H9 (cell line): ENCODE results near the gene IRF4. TPM values are rescaled to one million over a fixed set of nuclear protein-coding genes. Genes with fewer than 3 reads are reported as not detected.

Experiments
- DNase-seq: peaks from one replicate; pipeline ENCODE4 v3.0.0-alpha.2; 2017
- H2AFZ ChIP-seq: one replicate; pipeline ENCODE4 v1.6.1; 2013; ENCODE audit warnings: mild to moderate bottlenecking, low read length, control low read depth, moderate library complexity
- H2AK5ac ChIP-seq: 2 replicates; pipeline ENCODE4 v1.6.1; 2013; ENCODE audit warnings: low read length, control low read depth, mixed read lengths; ENCODE audit not compliant: insufficient read length
- H2BK120ac ChIP-seq: one replicate; pipeline ENCODE4 v1.6.1; 2013; ENCODE audit warnings: low read depth, mild to moderate bottlenecking, low read length, control low read depth, inconsistent platforms; ENCODE audit not compliant: poor library complexity, severe bottlenecking
- H2BK12ac ChIP-seq: 2 replicates; pipeline ENCODE4 v1.6.1; 2013; ENCODE audit warnings: low read length, control low read depth, mixed read lengths, low read depth; ENCODE audit not compliant: insufficient read length
- H2BK15ac ChIP-seq: 2 replicates; pipeline ENCODE4 v1.6.1; 2013; ENCODE audit warnings: low read depth, low read length, control low read depth
- H2BK20ac ChIP-seq: one replicate; pipeline ENCODE4 v1.6.1; 2013; ENCODE audit warnings: low read depth, mild to moderate bottlenecking, low read length, control low read depth, inconsistent platforms; ENCODE audit not compliant: poor library complexity, severe bottlenecking
- H2BK5ac ChIP-seq: 2 replicates; pipeline ENCODE4 v1.6.1; 2013; ENCODE audit warnings: low read length, control low read depth, mixed read lengths; ENCODE audit not compliant: insufficient read length
- H3K14ac ChIP-seq: 2 replicates; pipeline ENCODE4 v1.6.1; 2013; ENCODE audit warnings: low read length, control low read depth; ENCODE audit not compliant: insufficient read depth
- H3K18ac ChIP-seq: 2 replicates; pipeline ENCODE4 v1.6.1; 2013; ENCODE audit warnings: low read depth, mild to moderate bottlenecking, mixed read lengths, low read length, control low read depth; ENCODE audit not compliant: insufficient read length
- H3K23ac ChIP-seq: 2 replicates; pipeline ENCODE4 v1.6.1; 2013; ENCODE audit warnings: low read length, control low read depth, mixed read lengths, low read depth; ENCODE audit not compliant: insufficient read length
- H3K23me2 ChIP-seq: 2 replicates; pipeline ENCODE4 v1.6.1; 2013; ENCODE audit warnings: low read depth, mild to moderate bottlenecking, mixed read lengths, low read length, control low read depth; ENCODE audit not compliant: insufficient read length, poor library complexity, severe bottlenecking
- H3K27ac ChIP-seq: 2 replicates; pipeline ENCODE4 v1.5.1; 2013; ENCODE audit warnings: low read length, control low read depth, mixed read lengths, low read depth; ENCODE audit not compliant: insufficient read length
- H3K27me3 ChIP-seq: 2 replicates; pipeline ENCODE4 v1.6.1; 2013; ENCODE audit warnings: low read length, control low read depth, inconsistent platforms; ENCODE audit not compliant: insufficient read depth
- H3K4ac ChIP-seq: 2 replicates; pipeline ENCODE4 v1.6.1; 2013; ENCODE audit warnings: low read depth, mild to moderate bottlenecking, control low read depth, inconsistent platforms, low read length, moderate library complexity
- H3K4me1 ChIP-seq: 2 replicates; pipeline ENCODE4 v1.6.1; 2013; ENCODE audit warnings: low read length, control low read depth, inconsistent platforms; ENCODE audit not compliant: insufficient read depth
- H3K4me2 ChIP-seq: 2 replicates; pipeline ENCODE4 v1.6.1; 2013; ENCODE audit warnings: low read length, control low read depth, mixed read lengths; ENCODE audit not compliant: insufficient read length, insufficient read depth
- H3K56ac ChIP-seq: 2 replicates; pipeline ENCODE4 v1.6.1; 2013; ENCODE audit warnings: low read depth, mild to moderate bottlenecking, mixed read lengths, low read length, control low read depth; ENCODE audit not compliant: insufficient read length
- H3K79me1 ChIP-seq: 2 replicates; pipeline ENCODE4 v1.6.1; 2013; ENCODE audit warnings: low read depth, mild to moderate bottlenecking, moderate library complexity, low read length, control low read depth, inconsistent platforms; ENCODE audit not compliant: insufficient read depth, poor library complexity, severe bottlenecking
- H3K79me2 ChIP-seq: 2 replicates; pipeline ENCODE4 v1.6.1; 2013; ENCODE audit warnings: low read length, control low read depth, inconsistent platforms; ENCODE audit not compliant: insufficient read depth
- H3K9ac ChIP-seq: 2 replicates; pipeline ENCODE4 v1.6.1; 2013; ENCODE audit warnings: low read length, control low read depth, mixed read lengths; ENCODE audit not compliant: insufficient read length; ENCODE audit errors: extremely low read depth
- H3K9me3 ChIP-seq: one replicate; pipeline ENCODE4 v1.6.1; 2013; ENCODE audit warnings: low read depth, low read length, inconsistent platforms; ENCODE audit not compliant: control insufficient read depth
- H3T11ph ChIP-seq: one replicate; pipeline ENCODE4 v1.6.1; 2013; ENCODE audit warnings: mild to moderate bottlenecking, low read length, control low read depth, inconsistent platforms
- H4K20me1 ChIP-seq: one replicate; pipeline ENCODE4 v1.6.1; 2013; ENCODE audit not compliant: control insufficient read depth, insufficient read length, insufficient read depth
- H4K5ac ChIP-seq: 2 replicates; pipeline ENCODE4 v1.6.1; 2013; ENCODE audit warnings: low read depth, mild to moderate bottlenecking, mixed read lengths, low read length, control low read depth; ENCODE audit not compliant: insufficient read length
- H4K8ac ChIP-seq: replicated peaks from 2 replicates; pipeline ENCODE4 v1.6.1; 2013; ENCODE audit warnings: low read length, control low read depth, mixed read lengths, low read depth; ENCODE audit not compliant: insufficient read length
- H4K91ac ChIP-seq: 2 replicates; pipeline ENCODE4 v1.6.1; 2013; ENCODE audit warnings: low read depth, mild to moderate bottlenecking, moderate library complexity, mixed read lengths, low read length, control low read depth; ENCODE audit not compliant: insufficient read length
- H3K27ac Mint-ChIP-seq, 3 experiments: 2 replicates in 2 of 3; 3 replicates in 1 of 3; pipeline ENCODE4 v1.8.0; 2020 to 2021; ENCODE audit warnings: mixed read lengths in 3 of 3, mild to moderate bottlenecking in 1 of 3, moderate library complexity in 1 of 3
- H3K27me3 Mint-ChIP-seq: 2 replicates; pipeline ENCODE4 v1.8.0; 2021; ENCODE audit warnings: low read depth, mild to moderate bottlenecking, moderate library complexity, mixed read lengths
- H3K36me3 Mint-ChIP-seq, 3 experiments: 2 replicates in 2 of 3; 3 replicates in 1 of 3; pipeline ENCODE4 v1.8.0; 2020 to 2021; ENCODE audit warnings: low read depth in 3 of 3, mixed read lengths in 3 of 3; ENCODE audit not compliant: insufficient read depth in 1 of 3
- H3K4me1 Mint-ChIP-seq, 2 experiments: 2 replicates each; pipeline ENCODE4 v1.8.0; 2020; ENCODE audit warnings: mixed read lengths in 2 of 2
- H3K4me3 Mint-ChIP-seq, 2 experiments: 2 replicates in 1 of 2; 3 replicates in 1 of 2; pipeline ENCODE4 v1.8.0; 2020 to 2021; ENCODE audit warnings: mild to moderate bottlenecking in 2 of 2, mixed read lengths in 2 of 2, moderate library complexity in 1 of 2
- H3K9me3 Mint-ChIP-seq, 2 experiments: 2 replicates in 1 of 2; 3 replicates in 1 of 2; pipeline ENCODE4 v1.8.0; 2020; ENCODE audit warnings: mild to moderate bottlenecking in 2 of 2, mixed read lengths in 2 of 2, moderate library complexity in 1 of 2
- CTCF ChIP-seq: fragments of 200-600 bp; sonication (generic); conservative IDR thresholded peaks from 3 replicates; pipeline ENCODE4 v1.8.0; 2021; ENCODE audit warnings: antibody characterized with exemption, mild to moderate bottlenecking
- WGBS: extraction: QIAGEN DNeasy Blood & Tissue Kit; methylation state at CpG from one replicate; pipeline ENCODE4 v1.1.7; 2013; ENCODE audit warnings: missing lambda C conversion rate, low lambda C conversion rate, mixed read lengths; ENCODE audit not compliant: insufficient read length; ENCODE audit errors: extremely low coverage; 5-methylcytosine and 5-hydroxymethylcytosine counted together
- total RNA-seq: library from RNA; stranded (reverse); gene quantifications from 2 replicates; pipeline ENCODE4 v1.2.1, GENCODE V29; 2021

The IRF4 gene
- total RNA-seq, 1 experiment from 2014 or later = 0.31 TPM

- Histone ChIP-seq H2AK5ac (no peak overlapping the region), H2BK12ac (no peak overlapping the region), H3K56ac (no peak overlapping the region), H3K14ac (no peak overlapping the region), H2BK120ac (no peak overlapping the region), H4K8ac (no peak overlapping the region), H3K79me1 (no peaks in the 10 kb centered on the region), H3K9ac (no peak overlapping the region), H4K5ac (no peak overlapping the region), H2AFZ (no peak overlapping the region), H3K79me2 (no peaks in the 10 kb centered on the region), H3K9me3 (no peaks in the 10 kb centered on the region), H3K18ac (no peak overlapping the region), H3K23me2 (no peaks in the 10 kb centered on the region), H2BK5ac (no peak overlapping the region), H4K20me1 (no peaks in the 10 kb centered on the region), H3K27ac (no peak overlapping the region), H2BK15ac (no peak overlapping the region), H3K27me3 (no peaks in the 10 kb centered on the region), H3K4ac (no peak overlapping the region), H3K4me1 (no peaks in the 10 kb centered on the region; the same call in 1 of the 2 replicates), H2BK20ac (no peak overlapping the region), H4K91ac (no peak overlapping the region), H3K4me2 (no peak overlapping the region), H3K23ac (no peak overlapping the region), H3T11ph (no peak overlapping the region)
- Mint-ChIP-seq H3K27ac (no peak overlapping the region), H3K27me3 (peaks cover 23% of the 10 kb centered on the region), H3K4me1 (peaks cover 2 to 3% of the 10 kb centered on the region in 2 experiments), H3K9me3 (peaks cover 0 to 3% of the 10 kb centered on the region in 2 experiments; a peak in 1 of 5 replicates), H3K4me3 (no peak overlapping the region; a peak in 1 of 5 replicates), H3K36me3 (peaks cover 0 to 4% (median 0%) of the 10 kb centered on the region in 3 experiments; a peak in 3 of 7 replicates)
- WGBS = no CpG with 5 or more reads among the region's 17 CpGs
- DNase-seq = no peak
- no peak for TF ChIP-seq CTCF
Measured at GRCh38 chr6:402901-403658, 11.5 kb downstream of the IRF4 start.
